Mucosa of descending colon (tissue), 3 donors: ENCODE data around the gene APOBEC4. TPM values are rescaled to one million over a fixed set of nuclear protein-coding genes. Genes with fewer than 3 reads are reported as not detected.

Experiments
- ATAC-seq: fragments of 200-7000 bp; cut with Tn5 transposase; one replicate; pipeline ENCODE4 v1.9.1; 2020; ENCODE audit warnings: mild to moderate bottlenecking, moderate library complexity
- DNase-seq, 3 donors: peaks; one replicate each; pipeline ENCODE4 v3.0.0-alpha.2; 2020
- H3K36me3 ChIP-seq: fragments of 200-600 bp; one replicate; pipeline ENCODE4 v1.8.0; 2021; ENCODE audit warnings: low read depth, mild to moderate bottlenecking
- H3K4me1 ChIP-seq: fragments of 200-600 bp; one replicate; pipeline ENCODE4 v1.8.0; 2021; ENCODE audit warnings: low read depth, mild to moderate bottlenecking
- H3K4me3 ChIP-seq: fragments of 200-600 bp; one replicate; pipeline ENCODE4 v1.8.0; 2021; ENCODE audit warnings: mild to moderate bottlenecking
- H3K9me3 ChIP-seq: fragments of 200-600 bp; one replicate; pipeline ENCODE4 v1.8.0; 2021; ENCODE audit warnings: mild to moderate bottlenecking
- CTCF ChIP-seq: fragments of 200-600 bp; IDR thresholded peaks from one replicate; pipeline ENCODE4 v1.8.0; 2022; ENCODE audit warnings: antibody characterized with exemption, mild to moderate bottlenecking
- intact Hi-C, 2 donors: fragments of 100-400 bp; cut with DNase I in 1 of 2; cut with micrococcal nuclease in 1 of 2; formaldehyde crosslinking; loops; one replicate each; pipeline versions ENCODE4 v1.11.0 to v1.11.1; 2022; cut with DNase I, micrococcal nuclease
- total RNA-seq, 3 donors: library from RNA; stranded (reverse); fragmentation: NEBNext Ultra II Directional in 2 of 3; extraction: Animal tissue kit (Norgen Biotek cat#: 25700) in 2 of 3; gene quantifications; one replicate each; pipeline versions ENCODE4 v1.2.1 to v1.2.4, GENCODE V29; 2021 to 2023
- donor health status: DM: no; HTN: no; CAD: no; lungs with moderate emphysema.
- donor health status: DM: no; HTN: no; CAD: no.
- donor health status: DM: no; HTN: yes; CAD: no.

Gene APOBEC4
- total RNA-seq, 3 donors from 2014 or later: 0.55 TPM; not detected in 2

- intact Hi-C loops: no loop called here
- no peak for ATAC-seq
- no peak overlapping the region for H3K4me3 ChIP-seq
- no peak for TF ChIP-seq CTCF
- peaks cover 4% of the 10 kb centered on the region for H3K9me3 ChIP-seq
- no peaks in the 10 kb centered on the region for H3K4me1 ChIP-seq
- no peak for DNase-seq
- H3K36me3 ChIP-seq: no peaks in the 10 kb centered on the region
These were observed 20.6 kb upstream of the APOBEC4 start for GRCh38 chr1:183673605-183674323.

- ATAC-seq: no peak
- no peak for TF ChIP-seq CTCF
- no peaks in the 10 kb centered on the region for H3K4me1 ChIP-seq
- peaks cover 4% of the 10 kb centered on the region for H3K9me3 ChIP-seq
- intact Hi-C loops: no loop called here
- no peaks in the 10 kb centered on the region for H3K36me3 ChIP-seq
- H3K4me3 ChIP-seq: no peak overlapping the region
- no peak for DNase-seq
These were observed 17.1 kb upstream of the APOBEC4 start for GRCh38 chr1:183670169-183670568.

- Histone ChIP-seq H3K4me3 (no peak overlapping the region), H3K36me3 (no peaks in the 10 kb centered on the region), H3K4me1 (peaks cover 2% of the 10 kb centered on the region), H3K9me3 (no peaks in the 10 kb centered on the region)
- intact Hi-C loops: loop anchor here (5.0 kb wide), 1 partner anchor 261 kb away; no protein-coding TSS in a partner anchor
- DNase-seq (no peak), ATAC-seq (no peak)
- no peak for TF ChIP-seq CTCF
These were observed 3.2 kb upstream of the APOBEC4 start for GRCh38 chr1:183656355-183656754.

GRCh38 chr1:183655562-183656075 lies 2.5 kb upstream of the APOBEC4 start:
- DNase-seq (peak in 2 of 3 donors; percentile 72 to 93), ATAC-seq (peak; percentile 63)
- Histone ChIP-seq H3K36me3 (no peaks in the 10 kb centered on the region), H3K4me3 (no peak overlapping the region), H3K9me3 (no peaks in the 10 kb centered on the region), H3K4me1 (peaks cover 2% of the 10 kb centered on the region)
- intact Hi-C loops: loop anchor here (5.0 kb wide), 1 partner anchor 262 kb away; no protein-coding TSS in a partner anchor
- TF ChIP-seq CTCF: peak; percentile 51

- no peak overlapping the region for H3K4me3 ChIP-seq
- peaks cover 2% of the 10 kb centered on the region for H3K4me1 ChIP-seq
- H3K9me3 ChIP-seq: no peaks in the 10 kb centered on the region
- no peak for TF ChIP-seq CTCF
- intact Hi-C loops: loop anchor here (5.0 kb wide), 1 partner anchor 263 kb away; no protein-coding TSS in a partner anchor
- ATAC-seq (no peak), DNase-seq (no peak)
- H3K36me3 ChIP-seq: no peaks in the 10 kb centered on the region
These were observed 1.6 kb upstream of the APOBEC4 start for GRCh38 chr1:183654706-183655105.
